SIG-M5 treated with dmso at 0.1 percent for 504 hours (cell line): ENCODE measurements around the gene TMEM167B.
A peak's percentile ranks its signal among the peaks of the same experiment; 100 is the strongest.
"Not testable (repeated sequence)": the region's sequence is repeated elsewhere in the genome, so short reads cannot be mapped to it uniquely, and the experiment has no call there.

Experiments used
- DNase-seq: peaks from one replicate; lab custom pipeline; 2025; ENCODE audit not compliant: unreplicated experiment; lab: John Stamatoyannopoulos, UW

The TMEM167B gene

GRCh38 chr1:109112652-109113285 lies 22.2 kb downstream of the TMEM167B start:
- peak; percentile 63 for DNase-seq

GRCh38 chr1:109113590-109114341 lies 23.2 kb downstream of the TMEM167B start, which contains the start of gene ELAPOR1:
ELAPOR1 (plus strand) TSS chr1:109114115; CDS start chr1:109114184, 69 bp downstream.
- peak; percentile 59 for DNase-seq

GRCh38 chr1:109114342-109114674 lies 23.7 kb downstream of the TMEM167B start:
- no peak for DNase-seq

GRCh38 chr1:109115685-109116084 lies 25.1 kb downstream of the TMEM167B start:
- no peak for DNase-seq

GRCh38 chr1:109116286-109116685 lies 25.7 kb downstream of the TMEM167B start:
- no peak for DNase-seq

- DNase-seq: no peak
Observed at GRCh38 chr1:109118089-109118488, 27.5 kb downstream of the TMEM167B start.

- DNase-seq: no peak
Observed at GRCh38 chr1:109120356-109120755, 29.8 kb downstream of the TMEM167B start.

- DNase-seq: no peak
Observed at GRCh38 chr1:109131059-109131458, 40.5 kb downstream of the TMEM167B start.

GRCh38 chr1:109131800-109132199 lies 41.2 kb downstream of the TMEM167B start:
- DNase-seq: no peak

- no peak for DNase-seq
Observed at GRCh38 chr1:109133002-109133706, 42.6 kb downstream of the TMEM167B start.

GRCh38 chr1:109133815-109134214 lies 43.3 kb downstream of the TMEM167B start:
- no peak for DNase-seq

GRCh38 chr1:109134423-109134822 lies 43.9 kb downstream of the TMEM167B start:
- no peak for DNase-seq

- DNase-seq: no peak
Observed at GRCh38 chr1:109135940-109136339, 45.4 kb downstream of the TMEM167B start.

GRCh38 chr1:109136766-109137165 lies 46.2 kb downstream of the TMEM167B start:
- DNase-seq: no peak

- DNase-seq: no peak
Observed at GRCh38 chr1:109137958-109138357, 47.4 kb downstream of the TMEM167B start.

GRCh38 chr1:109138358-109138757 lies 47.8 kb downstream of the TMEM167B start:
- no peak for DNase-seq

GRCh38 chr1:109140392-109140791 lies 49.8 kb downstream of the TMEM167B start:
- no peak for DNase-seq

GRCh38 chr1:109142260-109142659 lies 51.7 kb downstream of the TMEM167B start:
- DNase-seq: no peak

GRCh38 chr1:109142725-109143124 lies 52.2 kb downstream of the TMEM167B start:
- DNase-seq: not testable (repeated sequence)
